HG03469 (cell line): Measurements from ENCODE around the gene SCAP.
"Not testable (repeated sequence)": the region's sequence is repeated elsewhere in the genome, so short reads cannot be mapped to it uniquely, and the experiment has no call there.

ENCODE experiments used
- ATAC-seq: cut with Tn5 transposase; IDR thresholded peaks from one replicate; pipeline ENCODE4 v1.9.1; 2021; ENCODE audit warnings: mild to moderate bottlenecking, moderate library complexity, moderate number of reproducible peaks; ENCODE audit not compliant: unreplicated experiment

SCAP gene

DNA sequence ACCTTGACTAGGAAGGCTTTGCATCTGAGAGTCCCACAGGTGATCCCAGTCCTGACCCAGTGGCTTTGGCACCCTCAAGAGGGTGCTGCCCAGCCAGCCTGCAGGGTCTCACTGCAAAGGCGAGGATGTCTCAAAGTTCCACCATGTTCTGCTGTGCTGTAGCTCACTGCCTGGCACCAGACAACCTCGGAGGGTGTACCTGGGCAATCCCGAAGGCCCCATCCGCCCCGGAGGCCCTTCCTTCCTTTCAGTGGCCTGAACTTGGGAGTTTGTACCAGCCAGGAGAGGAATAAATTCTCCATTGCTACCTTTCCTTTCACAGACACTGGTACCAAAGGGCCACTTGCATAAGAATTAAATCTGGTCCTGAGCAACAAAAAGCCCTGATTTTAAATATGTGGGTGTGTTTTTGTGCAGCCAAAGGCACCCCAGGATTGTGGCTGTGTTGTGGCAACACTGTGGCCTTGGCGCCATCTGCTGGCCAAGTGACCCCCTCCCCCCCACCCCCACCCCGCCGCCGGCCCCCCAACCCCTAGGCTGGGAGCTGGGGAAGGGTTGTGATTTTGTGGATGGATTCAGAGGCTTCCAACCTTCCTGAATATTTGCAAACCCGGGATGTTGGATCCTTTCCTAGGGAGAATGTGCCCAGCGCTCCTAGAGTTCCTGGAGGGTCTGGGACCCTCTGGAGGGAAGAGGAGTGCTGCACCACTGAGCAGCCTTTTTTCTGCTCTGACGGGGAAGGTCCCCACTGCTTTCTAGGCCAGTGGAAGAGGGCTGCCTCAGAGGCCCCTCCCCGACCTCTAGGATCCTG lies 104.6 kb downstream of the SCAP start:
- ATAC-seq, result no peak

DNA sequence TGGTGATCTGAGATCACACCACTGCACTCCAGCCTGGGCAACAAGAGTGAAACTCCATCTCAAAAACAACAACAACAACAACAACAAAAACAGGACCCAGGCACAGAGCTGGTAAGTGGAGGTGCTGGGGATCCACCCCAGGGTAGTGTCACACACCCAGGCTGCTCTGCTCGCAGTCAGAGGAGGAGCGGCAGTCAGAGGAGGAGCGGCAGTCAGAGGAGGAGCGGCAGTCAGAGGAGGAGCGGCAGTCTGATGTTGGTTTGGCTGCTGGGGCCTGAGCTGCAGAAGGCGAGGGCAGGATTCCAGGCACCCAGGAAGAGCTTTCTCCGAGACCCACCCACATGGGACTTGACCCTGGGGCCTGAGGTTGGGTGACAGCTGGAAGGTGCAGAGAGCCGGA lies 105.7 kb downstream of the SCAP start:
- ATAC-seq, result not testable (repeated sequence)

DNA sequence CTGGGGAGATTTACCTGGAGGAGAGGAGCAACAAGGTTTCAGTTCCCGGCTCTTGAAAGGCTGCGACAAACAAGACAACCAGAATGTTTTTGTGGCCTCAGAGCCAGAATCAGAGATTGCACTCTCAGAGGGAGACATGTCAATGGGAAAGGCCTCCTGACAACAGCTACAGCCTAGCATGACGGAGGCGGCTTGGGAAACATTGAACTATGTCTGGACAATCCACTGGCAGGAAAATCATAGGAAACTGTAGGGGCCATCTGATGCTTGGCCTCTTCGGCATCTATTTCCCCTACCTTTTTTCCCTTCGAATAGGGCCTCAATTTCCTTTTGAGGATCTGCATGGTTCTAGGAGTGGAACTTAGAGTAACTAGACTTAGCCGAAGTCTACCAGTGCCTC lies 108.1 kb downstream of the SCAP start:
- no peak for ATAC-seq

DNA sequence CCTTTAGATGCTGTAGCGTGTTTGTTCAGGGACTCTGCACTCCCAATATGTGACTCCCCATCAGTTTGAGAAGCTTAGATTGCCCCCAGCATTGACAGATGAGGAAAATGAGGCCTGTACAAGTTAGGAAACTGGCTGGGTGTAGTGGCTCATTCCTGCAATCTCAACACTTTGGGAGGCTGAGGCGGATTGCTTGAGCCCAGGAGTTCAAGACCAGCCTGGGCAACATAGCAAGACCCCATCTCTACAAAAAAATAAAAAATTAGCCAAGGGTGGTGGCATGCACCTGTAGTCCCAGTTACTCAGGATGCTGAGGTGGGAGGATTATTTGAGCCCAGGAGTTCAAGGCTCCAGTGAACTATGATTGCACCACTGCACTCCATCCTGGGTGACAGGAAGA lies 108.9 kb downstream of the SCAP start:
- no peak for ATAC-seq

DNA sequence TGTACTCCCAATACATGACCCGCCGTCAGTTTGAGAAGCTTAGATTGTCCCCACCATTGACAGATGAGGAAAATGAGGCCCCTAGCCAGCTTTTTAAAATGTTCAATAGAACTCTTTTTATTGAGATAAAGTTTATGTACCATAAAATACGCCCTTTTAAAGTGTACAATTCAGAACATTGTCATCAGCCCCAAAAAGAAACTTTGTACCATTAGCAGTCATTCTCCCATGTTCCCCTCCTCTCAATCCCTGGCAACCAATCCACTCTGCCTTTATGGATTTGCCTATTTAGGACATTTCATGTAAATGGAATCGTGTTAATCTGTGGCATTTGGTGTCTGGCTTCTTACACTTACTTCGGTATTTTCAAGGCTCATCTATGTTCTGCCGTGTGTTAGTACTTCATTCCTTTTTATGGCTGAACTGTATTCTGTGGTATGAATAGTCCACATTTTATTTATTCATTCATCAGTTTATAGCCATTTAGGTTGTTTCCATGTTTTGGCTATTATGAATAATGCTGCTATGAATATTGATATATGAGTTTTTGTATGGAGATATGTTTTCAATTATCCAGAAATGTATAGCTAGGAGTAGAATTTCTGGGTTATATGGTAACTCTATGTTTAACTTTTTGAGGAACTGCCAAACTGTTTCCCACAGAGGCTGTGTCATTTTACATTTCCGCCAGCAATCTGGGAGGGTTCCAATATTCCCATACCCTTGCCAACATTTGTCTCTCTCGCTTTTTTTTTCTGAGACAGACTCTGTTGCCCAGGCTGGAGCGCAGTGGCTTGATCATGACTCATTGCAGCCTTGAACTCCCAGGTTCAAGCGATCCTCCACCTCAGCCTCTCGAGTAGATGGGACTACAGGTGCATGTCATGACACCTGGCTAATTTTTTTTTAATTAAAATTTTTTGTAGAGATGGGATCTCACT lies 110.3 kb downstream of the SCAP start:
- ATAC-seq, result no peak
